Mesenchymal stem cell (in vitro differentiated cells and primary cell): ENCODE measurements around the gene ZNF25.
"Not testable (repeated sequence)": the region's sequence is repeated elsewhere in the genome, so short reads cannot be mapped to it uniquely, and the experiment has no call there.

Experiments used
- DNase-seq: peaks from one replicate; pipeline ENCODE4 v3.0.0-alpha.2; 2013
- H2AFZ ChIP-seq: one replicate; pipeline ENCODE4 v1.6.1; 2013; ENCODE audit warnings: low read depth, mild to moderate bottlenecking, control low read depth, inconsistent platforms, low read length, moderate library complexity
- H2AK5ac ChIP-seq: 2 replicates; pipeline ENCODE4 v1.6.1; 2013; ENCODE audit warnings: low read length, moderate library complexity, mild to moderate bottlenecking, inconsistent platforms; ENCODE audit not compliant: severe bottlenecking
- H2BK120ac ChIP-seq: one replicate; pipeline ENCODE4 v1.6.1; 2013; ENCODE audit warnings: low read depth, mild to moderate bottlenecking, inconsistent platforms, low read length, moderate library complexity
- H2BK12ac ChIP-seq, 2 experiments: one replicate each; pipeline ENCODE4 v1.6.1; 2013; ENCODE audit warnings: inconsistent platforms in 2 of 2, low read length in 2 of 2, mild to moderate bottlenecking in 2 of 2, moderate library complexity in 2 of 2, control low read depth in 1 of 2
- H2BK15ac ChIP-seq: one replicate; pipeline ENCODE4 v1.6.1; 2013; ENCODE audit warnings: mild to moderate bottlenecking, low read depth, inconsistent platforms; ENCODE audit not compliant: poor library complexity, severe bottlenecking
- H2BK5ac ChIP-seq: 2 replicates; pipeline ENCODE4 v1.6.1; 2013; ENCODE audit warnings: low read depth, mild to moderate bottlenecking, low read length, control low read depth, inconsistent platforms; ENCODE audit not compliant: poor library complexity, severe bottlenecking
- H3K14ac ChIP-seq, 2 experiments: one replicate each; pipeline ENCODE4 v1.6.1; 2013; ENCODE audit warnings: inconsistent platforms in 2 of 2, low read length in 2 of 2, control low read depth in 1 of 2, mild to moderate bottlenecking in 1 of 2, moderate library complexity in 1 of 2
- H3K18ac ChIP-seq, 2 experiments: one replicate each; pipeline ENCODE4 v1.6.1; 2013; ENCODE audit warnings: inconsistent platforms in 2 of 2, low read length in 2 of 2, control low read depth in 1 of 2, low read depth in 1 of 2, mild to moderate bottlenecking in 1 of 2
- H3K23ac ChIP-seq, 2 experiments: one replicate each; pipeline ENCODE4 v1.6.1; 2013; ENCODE audit warnings: inconsistent platforms in 2 of 2, low read length in 2 of 2, mild to moderate bottlenecking in 2 of 2, moderate library complexity in 2 of 2, control low read depth in 1 of 2
- H3K27ac ChIP-seq: 2 replicates; pipeline ENCODE4 v1.5.1; 2013; ENCODE audit warnings: mild to moderate bottlenecking, moderate library complexity, low read length, control low read depth, inconsistent platforms; ENCODE audit not compliant: poor library complexity, severe bottlenecking
- H3K27me3 ChIP-seq, 2 experiments: 2 replicates each; pipeline versions ENCODE4 v1.6.1 to v1.7.0; 2013; ENCODE audit warnings: low read length in 2 of 2, mild to moderate bottlenecking in 2 of 2, moderate library complexity in 2 of 2, control low read depth in 1 of 2, inconsistent platforms in 1 of 2; ENCODE audit not compliant: control insufficient read depth in 1 of 2, insufficient read depth in 1 of 2
- H3K36me3 ChIP-seq, 2 experiments: 2 replicates each; pipeline versions ENCODE4 v1.6.1 to v1.7.0; 2013; ENCODE audit warnings: low read length in 2 of 2, control low read depth in 1 of 2, inconsistent platforms in 1 of 2, low read depth in 1 of 2, mild to moderate bottlenecking in 1 of 2; ENCODE audit not compliant: insufficient read depth in 2 of 2, control insufficient read depth in 1 of 2
- H3K4ac ChIP-seq, 2 experiments: one replicate each; pipeline ENCODE4 v1.6.1; 2013; ENCODE audit warnings: inconsistent platforms in 2 of 2, low read length in 2 of 2, mild to moderate bottlenecking in 2 of 2, moderate library complexity in 2 of 2, control low read depth in 1 of 2, low read depth in 1 of 2
- H3K4me1 ChIP-seq: 2 replicates; pipeline ENCODE4 v1.6.1; 2013; ENCODE audit warnings: low read depth, low read length, control low read depth; ENCODE audit not compliant: control insufficient read depth, insufficient read depth
- H3K4me2 ChIP-seq: 2 replicates; pipeline ENCODE4 v1.6.1; 2013; ENCODE audit warnings: low read length, mild to moderate bottlenecking, inconsistent platforms; ENCODE audit not compliant: poor library complexity, severe bottlenecking
- H3K4me3 ChIP-seq, 2 experiments: 2 replicates each; pipeline versions ENCODE4 v1.5.1 to v1.7.0; 2013; ENCODE audit warnings: low read length in 2 of 2, mild to moderate bottlenecking in 2 of 2, control low read depth in 1 of 2, low read depth in 1 of 2; ENCODE audit not compliant: insufficient read depth in 1 of 2
- H3K79me1 ChIP-seq: replicated peaks from 2 replicates; pipeline ENCODE4 v1.6.1; 2013; ENCODE audit warnings: mild to moderate bottlenecking, control low read depth, low read length, inconsistent platforms; ENCODE audit not compliant: poor library complexity, severe bottlenecking
- H3K9ac ChIP-seq: 2 replicates; pipeline ENCODE4 v1.7.0; 2013; ENCODE audit warnings: mild to moderate bottlenecking, low read length, moderate library complexity
- H3K9me3 ChIP-seq: 2 replicates; pipeline ENCODE4 v1.7.0; 2013; ENCODE audit warnings: mild to moderate bottlenecking, low read length; ENCODE audit not compliant: control insufficient read depth
- H4K8ac ChIP-seq: one replicate; pipeline ENCODE4 v1.6.1; 2013; ENCODE audit warnings: inconsistent platforms, mild to moderate bottlenecking, low read length, moderate library complexity
- H4K91ac ChIP-seq: one replicate; pipeline ENCODE4 v1.6.1; 2013; ENCODE audit warnings: mild to moderate bottlenecking, low read length, inconsistent platforms
- WGBS: methylation state at CpG from one replicate; pipeline ENCODE4 v1.1.7; 2013; ENCODE audit warnings: mixed read lengths; 5-methylcytosine and 5-hydroxymethylcytosine counted together

ZNF25 gene

GRCh38 chr10:37934791-37935190, 41.7 kb downstream of the ZNF25 start:
- Histone ChIP-seq H3K14ac (no peak overlapping the region), H3K4ac (no peak overlapping the region), H3K9me3 (peaks cover 3% of the 10 kb centered on the region), H3K4me1 (no peaks in the 10 kb centered on the region), H2AFZ (no peak overlapping the region), H3K36me3 (no peaks in the 10 kb centered on the region), H2BK120ac (no peak overlapping the region), H4K91ac (no peak overlapping the region), H4K8ac (no peak overlapping the region), H2AK5ac (no peak overlapping the region), H3K79me1 (no peaks in the 10 kb centered on the region), H3K4me3 (no peak overlapping the region), H3K18ac (no peak overlapping the region), H3K27me3 (no peaks in the 10 kb centered on the region), H3K23ac (no peak overlapping the region), H3K9ac (no peak overlapping the region), H2BK5ac (no peak overlapping the region), H3K27ac (no peak overlapping the region), H2BK15ac (no peak overlapping the region), H3K4me2 (no peak overlapping the region), H2BK12ac (no peak overlapping the region)
- WGBS, result 45% methylated on average over 2 of the region's 2 CpGs
- no peak for DNase-seq

DNA sequence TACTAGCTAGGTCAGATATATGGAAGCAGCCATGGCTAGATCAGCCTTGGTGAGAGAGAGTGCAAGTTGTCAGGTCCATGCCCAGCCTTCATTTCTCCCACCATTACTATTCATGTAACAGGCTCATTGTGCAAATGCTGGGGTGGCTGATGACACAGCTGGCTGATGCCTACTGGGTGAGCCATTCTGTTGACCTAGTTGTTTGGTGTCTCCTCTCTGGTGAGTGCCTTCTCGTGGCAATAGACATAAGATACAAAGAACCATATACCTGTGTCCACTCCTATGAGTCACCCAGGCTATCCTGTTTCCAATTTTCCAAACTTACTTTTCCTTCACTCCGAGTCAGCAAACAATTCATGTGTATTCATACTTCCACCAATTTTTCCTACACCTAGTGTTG, 46.0 kb downstream of the ZNF25 start:
- Histone ChIP-seq H3K36me3 (no peaks in the 10 kb centered on the region), H3K4me3 (no peak overlapping the region), H3K23ac (no peak overlapping the region), H2BK15ac (no peak overlapping the region), H2BK12ac (no peak overlapping the region), H3K4me2 (no peak overlapping the region), H3K27me3 (no peaks in the 10 kb centered on the region), H2BK120ac (no peak overlapping the region), H4K8ac (no peak overlapping the region), H3K14ac (no peak overlapping the region), H3K4me1 (no peaks in the 10 kb centered on the region), H3K9ac (no peak overlapping the region), H3K4ac (no peak overlapping the region), H2AFZ (no peak overlapping the region), H2BK5ac (no peak overlapping the region), H3K27ac (no peak overlapping the region), H4K91ac (no peak overlapping the region), H3K18ac (no peak overlapping the region), H2AK5ac (no peak overlapping the region), H3K9me3 (peaks cover 3% of the 10 kb centered on the region), H3K79me1 (no peaks in the 10 kb centered on the region)
- WGBS, result 43% methylated on average over 2 of the region's 2 CpGs
- no peak for DNase-seq

DNA sequence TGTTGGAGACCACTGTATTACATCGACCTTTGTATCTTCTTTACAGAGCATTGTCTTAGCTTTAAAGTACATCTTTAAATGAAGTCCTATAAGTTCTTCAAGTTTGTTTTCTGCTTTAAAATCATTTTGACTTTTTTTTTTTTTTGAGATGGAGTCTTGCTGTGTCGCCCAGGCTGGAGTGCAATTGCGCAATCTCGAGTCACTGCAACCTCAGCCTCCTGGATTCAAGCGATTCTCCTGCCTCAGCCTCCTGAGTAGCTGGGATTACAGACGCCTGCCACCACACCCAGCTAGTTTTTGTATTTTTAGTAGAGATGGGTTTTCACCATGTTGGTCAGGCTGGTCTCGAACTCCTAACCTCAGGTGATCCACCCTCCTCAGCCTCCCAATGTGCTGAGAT, 68.3 kb downstream of the ZNF25 start:
- H2AK5ac ChIP-seq, H3K23ac ChIP-seq, DNase-seq, H2BK5ac ChIP-seq, H2BK12ac ChIP-seq, H3K9ac ChIP-seq, H3K4ac ChIP-seq, H3K14ac ChIP-seq, H3K18ac ChIP-seq, H2BK15ac ChIP-seq, H3K4me1 ChIP-seq, H2AFZ ChIP-seq, H2BK120ac ChIP-seq, H4K8ac ChIP-seq, H3K4me3 ChIP-seq, H3K27me3 ChIP-seq, H4K91ac ChIP-seq, H3K79me1 ChIP-seq, H3K27ac ChIP-seq, H3K4me2 ChIP-seq, H3K36me3 ChIP-seq: not testable (repeated sequence)
- H3K9me3 ChIP-seq, result peaks cover 22% of the 10 kb centered on the region
- 94% methylated on average over 5 of the region's 7 CpGs for WGBS

- H2AFZ ChIP-seq, result no peak overlapping the region
- H3K4me3 ChIP-seq, result no peak overlapping the region
- H3K9me3 ChIP-seq, result peaks cover 19% of the 10 kb centered on the region
- no peaks in the 10 kb centered on the region for H3K79me1 ChIP-seq
- no peaks in the 10 kb centered on the region for H3K4me1 ChIP-seq
- no peak overlapping the region for H3K27ac ChIP-seq
- no peak overlapping the region for H2BK15ac ChIP-seq
- no peak overlapping the region for H3K14ac ChIP-seq
- no peak for DNase-seq
- H3K27me3 ChIP-seq, result no peaks in the 10 kb centered on the region
- H2AK5ac ChIP-seq, result no peak overlapping the region
- H2BK12ac ChIP-seq, result no peak overlapping the region
- no peak overlapping the region for H2BK120ac ChIP-seq
- H3K36me3 ChIP-seq, result no peaks in the 10 kb centered on the region
- H3K4ac ChIP-seq, result no peak overlapping the region
- H2BK5ac ChIP-seq, result no peak overlapping the region
- no peak overlapping the region for H3K23ac ChIP-seq
- no peak overlapping the region for H3K4me2 ChIP-seq
- H3K18ac ChIP-seq, result no peak overlapping the region
- H3K9ac ChIP-seq, result no peak overlapping the region
- WGBS, result 58% methylated on average over 1 of the region's 2 CpGs
- no peak overlapping the region for H4K8ac ChIP-seq
- H4K91ac ChIP-seq, result no peak overlapping the region
Measured at GRCh38 chr10:37906382-37906781, 70.1 kb downstream of the ZNF25 start.
